HepG2 (cell line): ENCODE results near the gene MYADML2. TPM values are rescaled to one million over a fixed set of nuclear protein-coding genes. Genes with fewer than 3 reads are reported as not detected.

Experiments used
- HNRNPL ChIP-seq: fragments of 200-400 bp; formaldehyde crosslinking; IDR thresholded peaks from 2 replicates; pipeline ENCODE4 v1.6.1; 2017; ENCODE audit warnings: mild to moderate bottlenecking, low read depth, low read length
- RBFOX2 ChIP-seq: fragments of 200-400 bp; formaldehyde crosslinking; IDR thresholded peaks from 2 replicates; pipeline ENCODE4 v1.6.1; 2017; ENCODE audit warnings: low read depth, mild to moderate bottlenecking, low read length
- RXRB ChIP-seq: IDR thresholded peaks from 2 replicates; pipeline ENCODE4 v1.6.1; 2016; ENCODE audit warnings: borderline replicate concordance, missing genetic modification reagents, missing compliant biosample characterization
- ZBTB38 ChIP-seq: sonication (generic); formaldehyde crosslinking; IDR thresholded peaks from 2 replicates; pipeline ENCODE4 v1.5.1; 2020; ENCODE audit warnings: mild to moderate bottlenecking, missing genetic modification reagents
- ZNF160 ChIP-seq: sonication (generic); formaldehyde crosslinking; IDR thresholded peaks from 2 replicates; pipeline ENCODE4 v1.8.0; 2022; ENCODE audit warnings: mild to moderate bottlenecking, inconsistent platforms, missing genetic modification reagents
- polyA plus RNA-seq, 8 experiments: library from polyadenylated mRNA; depleted of rRNA in 3 of 8; stranded (reverse) in 7 of 8; unstranded in 1 of 8; fragments of >200 nt; fragmentation: Illumina TruSeq in 4 of 8; extraction: Trizol in 4 of 8; gene quantifications; 2 replicates each; pipeline versions ENCODE4 v1.2.1 to v1.2.3, GENCODE V29; 2011 to 2016; ENCODE audit warnings: low read depth in 4 of 8, missing spikeins in 1 of 8, mixed read lengths in 1 of 8; ENCODE audit not compliant: insufficient read depth in 1 of 8
- total RNA-seq, 5 experiments: library from RNA; depleted of rRNA; stranded (reverse); fragments of >200 nt; fragmentation: Illumina TruSeq; extraction: Trizol; gene quantifications; 2 replicates each; pipeline ENCODE4 v1.2.3, GENCODE V29; 2016; ENCODE audit warnings: low read depth in 1 of 5
- TF ChIP-seq, protein P1 (sequence below): sonication (generic); formaldehyde crosslinking; IDR thresholded peaks from 2 replicates; pipeline ENCODE4 v1.4.0; 2020; ENCODE audit warnings: mild to moderate bottlenecking, missing genetic modification reagents
- TF ChIP-seq, protein P2 (sequence below): sonication (generic); formaldehyde crosslinking; IDR thresholded peaks from 2 replicates; pipeline ENCODE4 v1.4.0; 2020; ENCODE audit warnings: missing genetic modification reagents

Gene MYADML2
- total and polyA plus RNA-seq, 2 of the 13 experiments (the other 11 are each of a cell fraction or from before 2014, with no cell fraction given), result not detected

DNA sequence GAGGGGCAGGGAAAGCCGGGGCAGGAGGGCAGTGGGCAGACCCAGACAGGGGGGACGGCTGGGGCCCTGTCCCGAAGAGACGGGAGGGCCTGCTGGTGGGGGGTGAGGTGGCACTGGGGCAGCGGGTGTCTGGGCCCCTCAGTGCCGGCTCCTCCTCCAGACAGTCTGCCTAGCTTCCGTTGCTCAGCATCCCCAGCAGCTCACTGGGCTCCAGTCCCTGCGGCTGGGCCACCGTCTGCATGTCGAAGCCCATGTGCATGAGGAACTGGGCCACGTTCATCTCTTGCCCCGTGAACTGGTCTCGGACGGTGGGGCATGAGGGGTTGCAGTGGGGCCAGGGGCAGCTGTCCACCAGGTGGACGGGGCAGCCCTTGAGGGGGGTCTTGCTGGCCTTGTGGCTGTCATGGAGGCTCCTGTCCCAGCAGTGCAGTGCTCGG, 5.8 kb upstream of the MYADML2 start (continued):
- TF ChIP-seq, protein P1, sequence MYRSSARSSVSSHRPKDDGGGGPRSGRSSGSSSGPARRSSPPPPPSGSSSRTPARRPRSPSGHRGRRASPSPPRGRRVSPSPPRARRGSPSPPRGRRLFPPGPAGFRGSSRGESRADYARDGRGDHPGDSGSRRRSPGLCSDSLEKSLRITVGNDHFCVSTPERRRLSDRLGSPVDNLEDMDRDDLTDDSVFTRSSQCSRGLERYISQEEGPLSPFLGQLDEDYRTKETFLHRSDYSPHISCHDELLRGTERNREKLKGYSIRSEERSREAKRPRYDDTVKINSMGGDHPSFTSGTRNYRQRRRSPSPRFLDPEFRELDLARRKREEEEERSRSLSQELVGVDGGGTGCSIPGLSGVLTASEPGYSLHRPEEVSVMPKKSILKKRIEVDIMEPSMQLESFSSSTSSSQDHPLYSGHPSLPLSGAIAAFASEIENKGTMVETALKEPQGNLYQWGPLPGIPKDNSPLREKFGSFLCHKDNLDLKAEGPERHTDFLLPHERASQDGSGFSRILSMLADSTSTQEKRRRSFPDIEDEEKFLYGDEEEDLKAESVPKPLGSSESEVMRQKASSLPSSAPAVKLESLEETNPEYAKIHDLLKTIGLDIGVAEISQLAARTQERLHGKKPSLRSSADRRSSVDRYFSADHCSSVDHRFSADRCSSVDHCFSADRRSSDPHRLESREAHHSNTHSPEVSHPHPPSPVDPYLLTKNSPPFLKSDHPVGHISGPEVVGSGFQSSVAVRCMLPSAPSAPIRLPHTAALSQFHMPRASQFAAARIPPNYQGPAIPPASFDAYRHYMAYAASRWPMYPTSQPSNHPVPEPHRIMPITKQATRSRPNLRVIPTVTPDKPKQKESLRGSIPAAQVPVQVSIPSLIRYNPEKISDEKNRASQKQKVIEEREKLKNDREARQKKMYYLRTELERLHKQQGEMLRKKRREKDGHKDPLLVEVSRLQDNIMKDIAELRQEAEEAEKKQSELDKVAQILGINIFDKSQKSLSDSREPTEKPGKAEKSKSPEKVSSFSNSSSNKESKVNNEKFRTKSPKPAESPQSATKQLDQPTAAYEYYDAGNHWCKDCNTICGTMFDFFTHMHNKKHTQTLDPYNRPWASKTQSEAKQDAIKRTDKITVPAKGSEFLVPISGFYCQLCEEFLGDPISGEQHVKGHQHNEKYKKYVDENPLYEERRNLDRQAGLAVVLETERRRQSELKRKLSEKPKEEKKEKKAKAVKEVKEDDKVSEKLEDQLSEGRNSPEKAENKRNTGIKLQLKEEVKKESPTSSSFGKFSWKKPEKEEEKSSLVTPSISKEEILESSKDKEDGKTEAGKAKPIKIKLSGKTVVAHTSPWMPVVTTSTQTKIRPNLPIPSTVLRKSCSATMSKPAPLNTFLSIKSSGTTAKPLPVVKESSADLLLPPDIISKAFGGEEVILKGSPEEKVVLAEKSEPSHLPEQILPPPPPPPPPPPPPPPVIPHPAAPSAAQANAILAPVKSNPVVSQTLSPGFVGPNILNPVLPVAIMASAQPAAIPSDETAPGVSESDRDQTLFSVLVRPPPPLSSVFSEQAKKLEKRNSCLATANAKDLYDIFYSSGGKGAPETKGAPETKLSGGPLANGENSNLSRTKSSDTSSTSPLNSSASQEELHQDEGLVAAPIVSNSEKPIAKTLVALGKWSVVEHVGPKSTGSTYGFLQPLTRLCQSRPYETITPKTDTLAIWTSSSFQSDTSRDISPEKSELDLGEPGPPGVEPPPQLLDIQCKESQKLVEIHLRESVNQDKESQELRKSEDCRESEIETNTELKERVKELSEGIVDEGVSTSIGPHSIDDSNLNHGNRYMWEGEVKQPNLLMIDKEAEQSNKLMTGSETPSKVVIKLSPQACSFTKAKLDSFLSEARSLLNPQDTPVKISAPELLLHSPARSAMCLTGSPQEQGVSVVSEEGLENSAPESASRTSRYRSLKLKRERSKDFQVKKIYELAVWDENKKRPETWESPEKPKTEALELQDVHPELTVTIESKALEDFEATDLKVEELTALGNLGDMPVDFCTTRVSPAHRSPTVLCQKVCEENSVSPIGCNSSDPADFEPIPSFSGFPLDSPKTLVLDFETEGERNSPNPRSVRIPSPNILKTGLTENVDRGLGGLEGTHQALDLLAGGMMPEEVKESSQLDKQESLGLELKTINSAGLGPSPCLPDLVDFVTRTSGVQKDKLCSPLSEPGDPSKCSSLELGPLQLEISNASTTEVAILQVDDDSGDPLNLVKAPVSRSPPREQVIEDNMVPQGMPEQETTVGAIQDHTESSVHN (CRISPR knock-in tag), result 0 out of 2 replicates have a peak, but pooled peaks have one; percentile 73
- TF ChIP-seq ZNF160 (no peak), ZBTB38 (CRISPR knock-in tag) (peak; percentile 90), RBFOX2 (peak; percentile 95), RXRB (CRISPR knock-in tag) (no peak), HNRNPL (peak; percentile 76)
- TF ChIP-seq, protein P2, sequence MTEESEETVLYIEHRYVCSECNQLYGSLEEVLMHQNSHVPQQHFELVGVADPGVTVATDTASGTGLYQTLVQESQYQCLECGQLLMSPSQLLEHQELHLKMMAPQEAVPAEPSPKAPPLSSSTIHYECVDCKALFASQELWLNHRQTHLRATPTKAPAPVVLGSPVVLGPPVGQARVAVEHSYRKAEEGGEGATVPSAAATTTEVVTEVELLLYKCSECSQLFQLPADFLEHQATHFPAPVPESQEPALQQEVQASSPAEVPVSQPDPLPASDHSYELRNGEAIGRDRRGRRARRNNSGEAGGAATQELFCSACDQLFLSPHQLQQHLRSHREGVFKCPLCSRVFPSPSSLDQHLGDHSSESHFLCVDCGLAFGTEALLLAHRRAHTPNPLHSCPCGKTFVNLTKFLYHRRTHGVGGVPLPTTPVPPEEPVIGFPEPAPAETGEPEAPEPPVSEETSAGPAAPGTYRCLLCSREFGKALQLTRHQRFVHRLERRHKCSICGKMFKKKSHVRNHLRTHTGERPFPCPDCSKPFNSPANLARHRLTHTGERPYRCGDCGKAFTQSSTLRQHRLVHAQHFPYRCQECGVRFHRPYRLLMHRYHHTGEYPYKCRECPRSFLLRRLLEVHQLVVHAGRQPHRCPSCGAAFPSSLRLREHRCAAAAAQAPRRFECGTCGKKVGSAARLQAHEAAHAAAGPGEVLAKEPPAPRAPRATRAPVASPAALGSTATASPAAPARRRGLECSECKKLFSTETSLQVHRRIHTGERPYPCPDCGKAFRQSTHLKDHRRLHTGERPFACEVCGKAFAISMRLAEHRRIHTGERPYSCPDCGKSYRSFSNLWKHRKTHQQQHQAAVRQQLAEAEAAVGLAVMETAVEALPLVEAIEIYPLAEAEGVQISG (CRISPR knock-in tag), result 0 out of 2 replicates have a peak, but pooled peaks have one; percentile 27
- TF ChIP-seq, all 625 proteins: peak for 48
